Stimulated activated CD4-positive, alpha-beta T cell treated with anti-CD3 and anti-CD28 coated beads, Interleukin-4, amount 100 ng/mL, for 48 hours (primary cell): ENCODE data around the gene DNAH12.

Experiments used
- DNase-seq, 2 donors: peaks; one replicate each; pipeline ENCODE4 v3.0.0-alpha.2; 2020; ENCODE audit warnings: low read depth in 2 of 2

Gene DNAH12, protein sequence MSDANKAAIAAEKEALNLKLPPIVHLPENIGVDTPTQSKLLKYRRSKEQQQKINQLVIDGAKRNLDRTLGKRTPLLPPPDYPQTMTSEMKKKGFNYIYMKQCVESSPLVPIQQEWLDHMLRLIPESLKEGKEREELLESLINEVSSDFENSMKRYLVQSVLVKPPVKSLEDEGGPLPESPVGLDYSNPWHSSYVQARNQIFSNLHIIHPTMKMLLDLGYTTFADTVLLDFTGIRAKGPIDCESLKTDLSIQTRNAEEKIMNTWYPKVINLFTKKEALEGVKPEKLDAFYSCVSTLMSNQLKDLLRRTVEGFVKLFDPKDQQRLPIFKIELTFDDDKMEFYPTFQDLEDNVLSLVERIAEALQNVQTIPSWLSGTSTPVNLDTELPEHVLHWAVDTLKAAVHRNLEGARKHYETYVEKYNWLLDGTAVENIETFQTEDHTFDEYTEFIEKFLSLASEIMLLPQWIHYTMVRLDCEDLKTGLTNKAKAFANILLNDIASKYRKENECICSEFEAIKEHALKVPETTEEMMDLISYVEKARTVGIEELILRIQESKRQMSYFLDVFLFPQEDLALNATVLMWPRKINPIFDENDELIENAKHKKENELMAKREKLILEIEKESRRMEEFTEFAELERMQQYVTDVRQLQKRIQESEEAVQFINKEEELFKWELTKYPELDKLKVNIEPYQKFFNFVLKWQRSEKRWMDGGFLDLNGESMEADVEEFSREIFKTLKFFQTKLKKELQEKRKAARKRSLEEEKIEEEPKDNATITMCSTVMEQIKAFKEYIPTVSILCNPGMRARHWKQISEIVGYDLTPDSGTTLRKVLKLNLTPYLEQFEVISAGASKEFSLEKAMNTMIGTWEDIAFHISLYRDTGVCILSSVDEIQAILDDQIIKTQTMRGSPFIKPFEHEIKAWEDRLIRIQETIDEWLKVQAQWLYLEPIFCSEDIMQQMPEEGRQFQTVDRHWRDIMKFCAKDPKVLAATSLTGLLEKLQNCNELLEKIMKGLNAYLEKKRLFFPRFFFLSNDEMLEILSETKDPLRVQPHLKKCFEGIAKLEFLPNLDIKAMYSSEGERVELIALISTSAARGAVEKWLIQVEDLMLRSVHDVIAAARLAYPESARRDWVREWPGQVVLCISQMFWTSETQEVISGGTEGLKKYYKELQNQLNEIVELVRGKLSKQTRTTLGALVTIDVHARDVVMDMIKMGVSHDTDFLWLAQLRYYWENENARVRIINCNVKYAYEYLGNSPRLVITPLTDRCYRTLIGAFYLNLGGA (N-terminal part only)

DNA sequence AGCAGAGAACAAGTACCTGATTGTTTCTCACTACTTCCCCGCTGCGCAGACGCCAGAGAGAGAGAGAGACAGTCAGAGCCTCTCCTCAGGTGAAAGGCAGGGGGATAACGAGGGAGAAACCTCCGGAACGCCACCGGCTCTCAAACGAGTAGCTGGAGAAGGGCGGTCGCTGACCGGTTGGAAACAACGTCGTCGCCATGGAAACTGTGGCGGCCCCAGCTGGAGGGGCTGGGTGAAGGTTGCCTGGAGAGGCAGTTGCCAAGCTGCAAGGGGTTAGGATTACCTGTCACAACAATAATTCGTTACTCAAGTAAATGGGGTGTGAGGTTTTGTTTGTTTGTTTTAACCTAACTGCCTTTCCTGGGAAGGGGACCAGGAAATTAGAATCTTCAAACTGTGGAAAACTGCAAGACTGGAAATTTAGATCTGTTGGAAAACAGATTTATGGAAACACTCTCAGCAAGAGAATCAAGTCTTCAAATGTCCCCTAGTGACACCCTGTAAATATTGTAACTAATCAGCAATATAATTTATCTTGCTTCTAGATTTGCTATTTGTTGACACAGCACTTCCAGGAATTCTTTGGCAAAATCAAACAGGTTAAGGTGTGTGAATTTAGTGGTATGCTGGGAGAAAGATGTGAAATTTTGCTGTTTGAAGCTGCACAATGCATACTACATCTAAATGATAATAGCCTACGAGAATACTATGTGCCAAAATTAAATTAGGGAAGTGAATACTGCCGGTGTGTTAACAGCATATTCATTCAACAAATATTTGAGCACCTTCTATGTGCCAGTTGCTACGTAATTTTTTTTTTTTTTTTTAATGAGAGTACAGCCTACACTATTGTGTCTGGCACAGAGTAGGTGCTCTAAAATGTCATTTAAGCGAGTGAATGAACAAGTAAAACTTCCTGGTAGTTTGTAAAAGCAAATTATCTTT is at the start of gene DNAH12:
Gene DNAH12 (minus strand): TSS at position 164 of the 945 bp plus-strand sequence. CDS start 1,474 bp downstream, outside the sequence.
- no peak for DNase-seq

DNA sequence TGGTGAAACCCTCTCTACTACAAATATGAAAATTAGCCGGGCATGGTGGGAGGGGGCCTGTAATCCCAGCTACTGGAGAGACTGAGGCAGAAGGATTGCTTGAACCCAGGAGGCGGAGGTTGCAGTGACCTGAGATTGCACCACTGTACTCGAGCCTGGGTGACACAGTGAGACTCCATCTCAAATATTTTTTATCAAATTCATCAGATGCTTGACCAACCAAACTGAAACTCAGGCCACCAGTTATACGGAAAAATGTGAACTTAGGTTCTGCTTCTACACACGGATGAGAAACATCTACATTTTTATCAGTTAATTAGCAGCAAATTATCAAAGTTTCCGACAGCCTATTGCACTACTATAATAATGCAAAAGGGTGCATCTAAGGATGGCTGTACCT is 48.2 kb upstream of the DNAH12 start:
- no peak for DNase-seq

DNA sequence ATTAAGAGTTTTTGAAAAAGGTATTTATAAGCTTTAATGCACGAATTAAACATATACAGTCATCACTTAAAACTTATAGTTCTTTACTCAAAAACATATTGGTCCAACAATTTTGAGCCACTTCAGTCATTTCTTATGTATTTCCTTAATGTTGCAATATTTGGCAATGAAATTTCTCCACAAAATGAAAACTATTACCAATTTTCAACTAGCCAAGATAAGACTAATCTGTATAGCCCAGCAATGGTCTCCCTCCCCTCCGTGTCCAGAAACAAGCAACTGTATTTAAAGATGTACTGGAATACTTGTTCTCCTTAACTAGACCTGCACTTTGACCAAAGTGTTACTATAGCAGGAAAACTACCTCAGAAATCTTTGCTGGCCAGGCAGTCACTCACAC is 43.8 kb upstream of the DNAH12 start:
- DNase-seq: no peak

DNA sequence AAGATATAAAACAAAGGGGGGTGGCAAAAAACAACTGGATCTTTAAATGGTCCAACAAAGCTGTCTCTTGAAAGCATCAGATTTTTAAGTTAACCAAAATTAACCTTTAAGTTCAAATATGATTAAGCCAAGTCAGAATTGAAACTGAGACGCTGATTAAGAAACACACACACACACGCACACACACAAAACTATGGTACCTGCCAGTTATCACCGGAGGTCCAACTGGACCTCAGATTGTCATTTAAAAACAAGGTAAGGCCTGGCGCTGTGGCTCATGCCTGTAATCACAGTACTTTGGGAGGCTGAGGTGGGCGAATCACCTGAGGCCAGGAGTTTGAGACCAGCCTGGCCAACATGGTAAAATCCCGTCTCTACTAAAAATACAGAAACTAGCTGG is 42.6 kb upstream of the DNAH12 start:
- DNase-seq: no peak

DNA sequence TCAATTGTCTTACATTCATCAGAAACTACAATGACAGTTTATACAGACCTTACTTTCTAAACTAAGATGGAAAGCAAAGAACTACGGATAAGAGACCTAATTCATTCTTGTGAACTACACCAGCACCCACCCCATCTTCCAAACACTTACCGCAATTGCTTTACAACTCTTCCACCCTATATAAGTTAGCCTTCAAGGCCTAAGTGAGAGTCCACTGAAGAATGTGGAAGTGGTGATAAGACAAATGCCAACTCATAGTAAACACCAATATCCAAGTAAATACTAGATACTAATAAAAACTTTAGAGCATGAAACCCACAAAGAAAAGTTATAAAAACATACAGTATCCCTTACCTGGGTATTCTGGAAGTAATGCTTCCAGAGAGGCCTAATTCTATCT is 39.4 kb upstream of the DNAH12 start:
- DNase-seq: no peak

DNA sequence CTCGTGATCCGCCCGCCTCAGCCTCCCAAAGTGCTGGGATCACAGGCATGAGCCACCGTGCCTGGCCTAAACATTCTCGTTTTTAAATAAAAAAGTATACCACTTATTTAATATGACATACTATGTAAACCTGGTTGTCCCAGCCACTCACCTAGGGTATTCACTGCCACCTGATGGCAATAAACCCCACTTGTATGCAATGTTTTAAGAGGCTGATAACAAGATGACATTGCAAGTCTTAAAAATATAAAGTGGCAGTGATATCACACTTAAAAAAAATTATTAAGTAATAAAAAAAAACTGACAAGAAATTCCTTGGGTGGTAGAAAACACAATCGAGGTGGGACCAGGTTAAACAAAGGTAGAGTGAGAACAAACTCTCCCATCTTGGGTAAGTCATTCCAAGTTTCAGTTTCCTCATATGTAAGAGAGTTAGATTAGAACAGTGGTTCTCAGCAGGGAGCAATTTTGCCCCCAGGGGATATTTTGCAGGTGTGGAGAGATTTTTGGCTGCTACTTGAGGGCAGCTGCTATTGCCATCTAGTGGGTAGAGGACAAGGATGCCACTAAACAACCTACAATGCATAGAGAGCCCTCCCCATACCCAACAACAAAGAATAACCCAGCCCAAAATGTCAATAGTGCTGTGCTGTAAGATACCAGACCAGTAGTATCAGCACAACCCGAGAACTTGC is 38.5 kb upstream of the DNAH12 start:
- no peak for DNase-seq

DNA sequence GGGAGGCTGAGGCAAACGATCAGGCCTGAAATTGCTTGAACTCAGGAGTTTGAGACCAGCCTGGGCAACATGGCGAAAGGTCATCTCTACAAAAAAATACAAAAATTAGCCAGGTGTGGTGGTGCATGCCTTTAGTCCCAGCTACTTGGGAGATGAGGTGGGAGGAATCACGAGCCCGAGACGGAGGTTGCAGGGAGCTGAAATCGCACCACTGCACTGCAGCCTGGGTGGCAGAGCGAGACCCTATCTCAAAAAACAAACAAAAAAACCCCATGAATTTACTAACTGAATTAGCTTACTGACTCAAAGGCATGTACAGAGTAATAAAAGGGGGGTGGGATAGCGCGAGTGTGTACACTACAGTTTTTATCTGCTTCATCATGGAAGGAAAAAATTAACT is 33.7 kb upstream of the DNAH12 start:
- no peak for DNase-seq

DNA sequence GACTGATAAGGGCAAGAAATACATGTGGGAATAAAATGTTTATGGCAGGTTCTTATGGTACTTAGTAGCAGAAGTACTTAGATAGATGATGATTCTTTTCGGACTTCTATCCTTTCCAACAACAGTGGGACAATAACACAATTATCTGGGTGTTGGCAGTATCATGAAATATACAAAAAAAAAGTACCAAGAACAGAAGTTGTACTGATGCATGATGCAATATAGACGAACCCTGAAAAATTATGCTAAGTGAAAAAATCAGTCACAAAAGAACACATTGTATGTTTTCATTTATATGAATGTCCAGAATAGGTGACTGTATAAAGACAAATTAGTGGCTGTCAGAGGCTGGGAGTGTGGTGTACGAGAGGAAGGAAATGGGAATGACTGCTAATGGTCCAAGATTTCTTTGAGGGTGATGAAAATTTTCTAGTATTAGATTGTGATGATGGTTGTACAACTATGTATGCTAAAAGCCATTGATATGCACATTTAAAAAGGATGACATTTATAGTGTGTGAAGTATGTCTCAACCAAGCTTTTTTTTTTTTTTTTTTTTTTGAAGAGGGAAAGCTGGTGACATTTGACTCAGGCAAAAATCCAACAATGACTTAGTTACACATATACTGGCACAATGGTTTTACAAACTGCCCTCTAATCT is 32.0 kb upstream of the DNAH12 start:
- DNase-seq: no peak

DNA sequence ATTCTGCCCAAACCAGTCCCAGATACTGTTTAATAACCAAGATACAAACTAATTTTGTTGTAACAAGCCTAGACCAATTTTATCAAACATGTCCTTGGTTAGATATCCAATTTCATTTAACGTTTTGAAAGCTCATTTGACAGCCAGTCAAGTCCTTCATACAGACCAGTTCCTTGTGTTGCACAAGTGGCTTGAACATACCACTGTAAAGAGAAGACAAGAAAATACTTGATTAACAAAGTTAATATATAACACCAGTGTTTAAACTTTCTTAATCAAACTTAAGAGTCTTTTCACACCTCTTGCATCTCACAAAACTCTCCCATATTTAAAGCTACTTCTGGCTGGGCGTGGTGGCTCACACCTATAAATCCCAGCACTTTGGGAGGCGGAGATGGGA is 28.0 kb upstream of the DNAH12 start:
- DNase-seq: no peak

DNA sequence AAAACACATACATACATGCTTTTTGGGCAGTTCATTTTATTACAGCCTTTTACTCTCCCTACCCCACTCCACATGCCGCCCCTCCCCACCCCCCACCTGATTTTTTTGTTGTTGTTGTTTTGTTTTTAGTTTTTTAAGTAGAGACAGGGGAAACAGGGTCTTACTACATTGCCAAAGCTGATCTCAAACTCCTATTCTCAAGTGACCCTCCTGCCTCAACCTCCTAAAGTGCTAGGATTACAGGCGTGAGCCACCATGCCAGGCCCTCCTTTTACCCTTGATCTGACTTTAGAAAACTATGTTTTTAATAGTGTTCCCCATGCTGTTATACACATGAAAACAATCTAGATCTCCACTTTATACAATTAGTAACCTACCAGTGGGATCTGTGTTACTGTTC is 26.7 kb upstream of the DNAH12 start:
- no peak for DNase-seq

DNA sequence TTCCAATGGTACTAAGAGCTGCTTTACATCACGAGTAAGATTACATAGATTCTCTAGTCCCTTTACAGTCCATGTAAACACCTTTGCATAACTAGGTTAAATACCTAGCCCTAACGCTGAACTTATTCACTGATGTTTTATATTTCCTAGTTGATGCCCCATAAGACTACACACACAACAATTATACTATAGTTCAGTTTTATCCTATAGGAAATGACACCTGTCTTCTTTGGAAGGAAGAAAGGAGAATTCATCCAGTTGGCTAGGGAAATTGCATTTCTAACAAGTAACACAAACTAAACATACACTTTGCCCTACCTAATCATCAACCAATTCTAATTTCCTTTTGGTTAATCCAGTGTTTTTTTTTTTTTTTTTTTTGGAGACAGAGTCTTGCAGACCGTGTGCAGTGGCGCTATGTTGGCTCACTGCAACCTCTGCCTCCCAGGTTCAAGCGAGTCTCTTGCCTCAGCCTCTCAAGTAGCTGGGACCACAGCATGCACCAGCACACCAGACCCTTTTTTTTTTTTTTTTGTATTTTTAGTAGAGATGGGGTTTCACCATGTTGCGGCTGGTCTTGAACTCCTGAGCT is 25.8 kb upstream of the DNAH12 start:
- no peak for DNase-seq

DNA sequence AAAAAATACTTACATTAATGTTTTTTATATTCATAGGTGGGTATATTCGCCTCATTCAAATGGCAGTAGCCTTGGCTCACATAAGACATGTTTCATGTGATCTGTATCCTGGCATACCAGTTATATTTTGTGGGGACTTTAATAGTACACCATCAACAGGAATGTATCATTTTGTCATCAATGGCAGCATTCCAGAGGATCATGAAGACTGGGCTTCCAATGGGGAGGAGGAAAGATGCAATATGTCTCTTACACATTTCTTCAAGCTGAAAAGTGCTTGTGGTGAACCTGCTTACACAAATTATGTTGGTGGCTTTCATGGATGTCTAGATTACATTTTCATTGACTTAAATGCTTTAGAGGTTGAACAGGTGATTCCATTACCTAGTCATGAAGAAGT is 15.4 kb upstream of the DNAH12 start:
- DNase-seq: no peak

DNA sequence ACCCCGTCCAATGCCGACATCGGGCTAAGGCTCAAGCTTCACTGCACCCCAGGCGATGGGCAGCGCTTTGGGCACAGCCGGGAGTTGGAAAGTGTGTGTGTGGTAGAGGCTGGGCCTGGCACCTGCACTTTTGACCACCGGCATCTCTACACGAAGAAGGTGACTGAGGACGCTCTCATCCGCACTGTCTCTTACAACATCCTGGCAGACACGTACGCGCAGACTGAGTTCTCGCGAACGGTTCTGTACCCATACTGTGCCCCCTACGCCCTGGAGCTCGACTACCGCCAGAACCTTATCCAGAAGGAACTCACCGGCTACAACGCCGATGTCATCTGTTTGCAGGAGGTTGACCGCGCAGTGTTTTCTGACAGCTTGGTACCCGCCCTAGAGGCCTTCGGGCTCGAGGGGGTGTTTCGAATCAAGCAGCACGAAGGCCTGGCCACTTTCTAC is 13.0 kb upstream of the DNAH12 start:
- DNase-seq: peak; percentile 23 to 35

DNA sequence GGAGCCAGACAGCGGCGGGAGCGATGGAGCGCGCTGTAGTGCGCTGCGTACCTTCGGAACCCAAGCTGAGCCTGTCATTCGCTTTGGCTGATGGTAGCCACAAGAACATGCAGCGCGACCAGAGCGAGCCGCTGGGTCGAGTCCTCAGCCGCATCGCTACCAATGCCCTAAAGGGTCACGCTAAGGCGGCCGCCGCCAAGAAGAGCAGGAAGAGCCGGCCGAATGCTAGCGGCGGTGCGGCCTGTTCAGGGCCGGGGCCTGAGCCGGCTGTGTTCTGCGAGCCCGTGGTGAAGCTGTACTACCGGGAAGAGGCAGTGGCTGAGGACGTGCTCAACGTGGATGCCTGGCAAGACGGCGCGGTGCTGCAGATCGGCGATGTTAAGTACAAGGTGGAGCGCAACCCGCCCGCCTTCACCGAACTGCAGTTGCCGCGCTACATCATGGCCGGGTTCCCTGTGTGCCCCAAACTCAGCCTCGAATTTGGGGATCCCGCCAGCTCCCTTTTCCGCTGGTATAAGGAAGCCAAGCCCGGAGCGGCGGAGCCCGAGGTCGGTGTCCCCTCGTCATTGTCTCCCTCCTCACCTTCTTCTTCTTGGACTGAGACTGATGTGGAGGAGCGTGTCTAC is 12.4 kb upstream of the DNAH12 start:
- DNase-seq: peak; percentile 16 to 26

DNA sequence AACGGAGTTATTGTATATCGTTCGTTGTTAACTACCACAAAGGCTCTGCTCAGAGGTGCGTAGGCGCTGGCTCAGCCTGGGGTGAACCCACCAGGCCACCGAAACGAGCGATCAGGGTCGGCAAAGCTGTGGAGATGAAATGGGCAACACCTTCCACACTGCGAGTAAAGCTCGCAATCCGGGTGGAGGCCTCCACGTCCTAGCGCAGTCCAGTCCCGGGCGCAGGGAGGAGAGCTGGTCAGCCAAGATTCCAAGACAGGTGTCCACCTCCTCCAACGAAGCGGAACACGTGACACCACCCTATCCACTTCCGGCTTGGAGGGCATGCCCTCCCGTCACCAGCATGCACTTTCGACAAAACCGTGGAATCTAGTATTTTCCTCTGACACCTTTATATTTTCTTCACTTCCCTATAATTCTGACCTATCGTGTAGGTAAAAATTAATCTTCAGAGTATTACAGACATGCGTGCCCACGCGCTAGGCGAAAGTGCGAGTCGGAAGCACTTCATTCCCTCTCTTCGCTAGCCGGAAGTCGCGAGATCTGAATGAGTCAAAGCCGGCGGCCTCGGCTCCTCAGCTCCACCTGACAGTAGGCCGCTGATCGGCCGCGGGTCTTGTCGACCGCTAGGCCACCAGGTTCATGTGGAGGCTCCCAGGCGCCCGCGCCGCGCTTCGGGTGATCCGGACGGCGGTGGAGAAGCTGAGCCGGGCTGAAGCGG is 11.8 kb upstream of the DNAH12 start, which contains the start of gene PDE12:
Gene PDE12 (plus strand): TSS at position 537 of the 721 bp plus-strand sequence. CDS start 106 bp downstream, at position 643.
- DNase-seq: peak; percentile 66 to 77

DNA sequence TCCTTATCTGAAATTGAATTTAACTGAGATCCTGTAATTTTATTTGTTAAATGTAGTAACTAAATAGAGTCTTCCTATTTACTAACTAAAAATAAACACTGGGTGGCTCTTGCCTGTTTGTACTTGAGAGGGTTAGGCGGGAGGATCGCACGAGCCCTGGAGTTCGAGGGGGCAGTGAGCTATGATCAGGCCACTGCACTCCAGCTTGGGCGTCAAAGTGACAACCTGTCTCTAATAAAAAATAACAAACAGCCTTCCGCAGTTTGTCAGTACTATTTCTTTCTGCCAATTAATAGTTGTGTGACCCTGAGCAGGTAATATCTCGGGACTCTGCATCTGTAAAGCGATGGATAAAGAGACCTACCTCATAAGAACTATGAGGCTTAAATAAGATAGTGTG is 11.2 kb upstream of the DNAH12 start:
- no peak for DNase-seq

DNA sequence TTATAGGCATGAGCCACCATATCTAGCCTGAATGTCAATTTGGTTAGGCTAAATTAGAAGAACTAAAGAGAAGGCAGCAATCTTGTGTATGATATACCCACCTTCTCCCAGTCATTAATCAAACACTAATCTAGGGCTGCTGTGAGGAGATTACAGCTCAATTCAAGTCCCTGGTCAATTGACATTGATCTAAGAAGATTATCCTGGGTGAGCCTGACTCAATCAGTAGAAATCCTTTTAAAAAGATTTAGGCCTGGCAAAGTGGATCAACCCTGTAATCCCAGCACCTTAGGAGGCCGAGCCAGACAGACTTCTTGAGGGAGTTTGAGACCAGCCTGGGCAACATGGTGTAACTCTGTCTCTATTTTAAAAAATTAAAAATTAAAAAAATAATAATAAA is 2.5 kb upstream of the DNAH12 start:
- no peak for DNase-seq
